Trophoblast cell (in vitro differentiated cells and primary cell): ENCODE results near the gene DHRS3.

Source experiments
- DNase-seq, 2 donors: peaks; one replicate each; pipeline ENCODE4 v3.0.0-alpha.2; 2016
- H2AFZ ChIP-seq: 2 replicates; pipeline ENCODE4 v1.6.1; 2013; ENCODE audit warnings: low read length, moderate library complexity, mild to moderate bottlenecking; ENCODE audit not compliant: insufficient read depth, poor library complexity
- H2AK5ac ChIP-seq: 2 replicates; pipeline ENCODE4 v1.6.1; 2013; ENCODE audit warnings: mild to moderate bottlenecking, low read length
- H2BK120ac ChIP-seq: 2 replicates; pipeline ENCODE4 v1.6.1; 2013; ENCODE audit warnings: low read length, mild to moderate bottlenecking, moderate library complexity; ENCODE audit not compliant: insufficient read depth, poor library complexity
- H2BK12ac ChIP-seq: 2 replicates; pipeline ENCODE4 v1.6.1; 2013; ENCODE audit warnings: mild to moderate bottlenecking, low read length, moderate library complexity
- H2BK5ac ChIP-seq: 2 replicates; pipeline ENCODE4 v1.6.1; 2013; ENCODE audit warnings: low read length, low read depth, moderate library complexity, mild to moderate bottlenecking; ENCODE audit not compliant: poor library complexity
- H3K14ac ChIP-seq: 2 replicates; pipeline ENCODE4 v1.6.1; 2013; ENCODE audit warnings: mild to moderate bottlenecking, low read length
- H3K18ac ChIP-seq: 2 replicates; pipeline ENCODE4 v1.6.1; 2013; ENCODE audit warnings: mild to moderate bottlenecking, low read length
- H3K23ac ChIP-seq: 2 replicates; pipeline ENCODE4 v1.6.1; 2013; ENCODE audit warnings: low read length
- H3K27ac ChIP-seq: 2 replicates; pipeline ENCODE4 v1.5.1; 2013; ENCODE audit warnings: low read depth, mild to moderate bottlenecking, inconsistent platforms, low read length, moderate library complexity
- H3K27me3 ChIP-seq: 2 replicates; pipeline ENCODE4 v1.6.1; 2013; ENCODE audit warnings: inconsistent platforms, mild to moderate bottlenecking, low read length, moderate library complexity; ENCODE audit not compliant: insufficient read depth
- H3K36me3 ChIP-seq, 2 experiments: 1 replicate in 1 of 2; 2 replicates in 1 of 2; pipeline ENCODE4 v1.6.1; 2013; ENCODE audit warnings: low read length in 2 of 2, mild to moderate bottlenecking in 2 of 2, moderate library complexity in 1 of 2; ENCODE audit not compliant: insufficient read depth in 2 of 2, control insufficient read depth in 1 of 2
- H3K4ac ChIP-seq: 2 replicates; pipeline ENCODE4 v1.6.1; 2013; ENCODE audit warnings: low read depth, mild to moderate bottlenecking, low read length, moderate library complexity
- H3K4me1 ChIP-seq, 2 experiments: 1 replicate in 1 of 2; 2 replicates in 1 of 2; pipeline ENCODE4 v1.6.1; 2013; ENCODE audit warnings: low read length in 2 of 2, mild to moderate bottlenecking in 2 of 2, moderate library complexity in 1 of 2; ENCODE audit not compliant: insufficient read depth in 2 of 2, control insufficient read depth in 1 of 2
- H3K4me2 ChIP-seq: 2 replicates; pipeline ENCODE4 v1.6.1; 2013; ENCODE audit warnings: inconsistent platforms, mild to moderate bottlenecking, low read length, moderate library complexity
- H3K4me3 ChIP-seq: 2 replicates; pipeline ENCODE4 v1.5.1; 2013; ENCODE audit warnings: mild to moderate bottlenecking, low read depth, low read length, inconsistent platforms
- H3K79me1 ChIP-seq: one replicate; pipeline ENCODE4 v1.6.1; 2013; ENCODE audit warnings: low read length
- H3K79me2 ChIP-seq: 2 replicates; pipeline ENCODE4 v1.6.1; 2013; ENCODE audit warnings: low read length, mild to moderate bottlenecking; ENCODE audit not compliant: control insufficient read depth, insufficient read depth, poor library complexity
- H3K9ac ChIP-seq: 2 replicates; pipeline ENCODE4 v1.6.1; 2013; ENCODE audit warnings: mild to moderate bottlenecking, low read length
- H3K9me3 ChIP-seq: 2 replicates; pipeline ENCODE4 v1.6.1; 2013; ENCODE audit warnings: low read depth, mild to moderate bottlenecking, control low read depth, inconsistent platforms, low read length; ENCODE audit not compliant: insufficient read depth
- H4K12ac ChIP-seq: 2 replicates; pipeline ENCODE4 v1.6.1; 2013; ENCODE audit warnings: low read depth, mild to moderate bottlenecking, low read length, moderate library complexity
- H4K8ac ChIP-seq: 2 replicates; pipeline ENCODE4 v1.6.1; 2013; ENCODE audit warnings: low read depth, mild to moderate bottlenecking, low read length, moderate library complexity
- H4K91ac ChIP-seq: one replicate; pipeline ENCODE4 v1.6.1; 2013; ENCODE audit warnings: low read depth, mild to moderate bottlenecking, low read length, moderate library complexity
- WGBS: extraction: QIAGEN DNeasy Blood & Tissue Kit; methylation state at CpG from one replicate; pipeline ENCODE4 v1.1.7; 2013; ENCODE audit warnings: missing lambda C conversion rate; ENCODE audit not compliant: insufficient read length, insufficient coverage; ENCODE audit errors: extremely low coverage; 5-methylcytosine and 5-hydroxymethylcytosine counted together

DHRS3 gene

DNA sequence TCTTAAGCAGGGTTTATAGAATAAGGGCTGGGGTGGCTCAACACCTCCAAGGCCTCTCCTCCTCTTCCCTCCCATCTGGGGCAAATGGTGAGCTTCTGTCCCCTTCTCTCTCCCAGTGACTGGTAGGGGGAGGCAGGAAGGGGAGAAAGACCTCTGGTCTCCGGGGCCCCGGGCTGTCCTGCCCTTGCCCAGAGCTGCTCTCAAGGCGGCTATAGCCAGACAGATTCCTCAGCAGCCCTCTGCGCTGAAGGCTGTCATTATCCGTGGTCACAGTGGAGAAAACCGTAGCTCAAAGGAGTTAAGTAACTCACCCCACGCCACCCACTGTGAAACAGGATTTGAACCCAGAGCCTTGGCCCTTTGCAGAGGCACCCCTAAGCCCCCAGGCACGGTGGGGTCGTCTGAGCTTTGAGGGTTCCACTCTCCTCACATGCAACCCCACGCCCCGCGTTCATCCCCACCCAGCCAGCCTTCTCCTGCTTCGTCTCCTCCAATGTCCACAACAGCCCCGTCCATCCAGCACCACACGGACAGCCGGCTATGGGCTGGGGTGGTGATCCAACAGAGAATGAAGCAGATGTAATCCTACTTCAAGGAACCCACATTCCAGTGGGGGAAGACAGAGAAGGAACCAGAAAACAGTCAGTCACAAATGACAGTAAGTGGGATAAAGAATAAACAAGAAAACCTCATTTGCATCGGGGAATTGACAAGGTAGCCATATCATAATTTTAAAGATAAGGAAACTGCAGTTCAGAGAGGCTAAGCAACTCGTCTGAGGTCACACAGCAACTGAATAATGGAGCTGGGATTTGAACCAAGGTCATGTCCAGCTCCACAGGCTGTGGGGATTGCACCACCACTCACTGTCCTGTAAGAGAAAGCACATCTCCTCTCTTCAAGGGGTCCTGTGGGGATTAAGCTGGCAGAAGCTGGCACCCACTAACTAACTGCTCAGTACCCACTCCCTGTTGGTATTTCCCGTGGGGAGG is 31.8 kb downstream of the DHRS3 start:
- no peak overlapping the region for H2AK5ac ChIP-seq
- H3K27me3 ChIP-seq = no peaks in the 10 kb centered on the region
- H3K79me2 ChIP-seq = no peaks in the 10 kb centered on the region
- H4K12ac ChIP-seq = no peak overlapping the region
- H4K8ac ChIP-seq = no peak overlapping the region
- no peaks in the 10 kb centered on the region for H3K36me3 ChIP-seq
- H2AFZ ChIP-seq = no peak overlapping the region
- no CpG with 5 or more reads among the region's 19 CpGs for WGBS
- no peak overlapping the region for H4K91ac ChIP-seq
- no peak for DNase-seq
- H3K9me3 ChIP-seq = no peaks in the 10 kb centered on the region
- H2BK120ac ChIP-seq = no peak overlapping the region
- H3K4me1 ChIP-seq = peaks cover 3% of the 10 kb centered on the region in 2 experiments
- no peak overlapping the region for H3K27ac ChIP-seq
- H3K18ac ChIP-seq = no peak overlapping the region
- H3K23ac ChIP-seq = no peak overlapping the region
- H3K4me3 ChIP-seq = no peak overlapping the region
- H2BK5ac ChIP-seq = no peak overlapping the region
- no peak overlapping the region for H3K4me2 ChIP-seq
- H3K4ac ChIP-seq = no peak overlapping the region
- no peaks in the 10 kb centered on the region for H3K79me1 ChIP-seq
- no peak overlapping the region for H3K14ac ChIP-seq
- no peak overlapping the region for H2BK12ac ChIP-seq
- no peak overlapping the region for H3K9ac ChIP-seq

DNA sequence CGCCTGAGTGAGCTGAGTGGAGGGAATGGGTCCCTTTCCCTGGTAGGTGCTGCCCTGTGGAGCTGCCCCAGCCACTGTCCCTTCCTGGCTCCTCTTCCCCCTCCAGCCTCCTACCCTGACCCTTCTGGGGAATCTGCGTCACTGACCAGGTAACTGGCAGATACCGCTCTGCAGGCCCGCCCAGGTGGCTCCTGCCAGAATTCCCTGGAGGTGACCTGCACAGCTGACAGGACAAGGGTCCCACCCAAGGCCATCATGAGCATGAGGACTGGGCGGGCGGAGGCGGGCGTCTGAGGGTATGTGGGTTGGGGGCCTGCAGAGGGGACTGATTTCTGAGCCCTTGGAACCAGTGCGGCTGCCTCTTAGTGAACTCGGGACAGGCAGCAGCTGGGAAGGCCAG is 32.5 kb downstream of the DHRS3 start:
- Histone ChIP-seq H3K9me3 (no peaks in the 10 kb centered on the region), H4K12ac (no peak overlapping the region), H3K4me2 (no peak overlapping the region), H3K9ac (no peak overlapping the region), H3K4me1 (peaks cover 0 to 3% of the 10 kb centered on the region in 2 experiments), H3K18ac (no peak overlapping the region), H4K91ac (no peak overlapping the region), H3K4ac (no peak overlapping the region), H3K14ac (no peak overlapping the region), H3K4me3 (no peak overlapping the region), H2AFZ (no peak overlapping the region), H3K79me2 (no peaks in the 10 kb centered on the region), H3K27ac (no peak overlapping the region), H2BK12ac (peak overlapping the region; percentile 8), H2BK5ac (no peak overlapping the region), H3K79me1 (no peaks in the 10 kb centered on the region), H3K23ac (no peak overlapping the region), H2AK5ac (no peak overlapping the region), H3K36me3 (no peaks in the 10 kb centered on the region), H2BK120ac (no peak overlapping the region), H4K8ac (no peak overlapping the region), H3K27me3 (no peaks in the 10 kb centered on the region)
- DNase-seq = peak in 1 of 2 donors; percentile 30
- WGBS = no CpG with 5 or more reads among the region's 10 CpGs

DNA sequence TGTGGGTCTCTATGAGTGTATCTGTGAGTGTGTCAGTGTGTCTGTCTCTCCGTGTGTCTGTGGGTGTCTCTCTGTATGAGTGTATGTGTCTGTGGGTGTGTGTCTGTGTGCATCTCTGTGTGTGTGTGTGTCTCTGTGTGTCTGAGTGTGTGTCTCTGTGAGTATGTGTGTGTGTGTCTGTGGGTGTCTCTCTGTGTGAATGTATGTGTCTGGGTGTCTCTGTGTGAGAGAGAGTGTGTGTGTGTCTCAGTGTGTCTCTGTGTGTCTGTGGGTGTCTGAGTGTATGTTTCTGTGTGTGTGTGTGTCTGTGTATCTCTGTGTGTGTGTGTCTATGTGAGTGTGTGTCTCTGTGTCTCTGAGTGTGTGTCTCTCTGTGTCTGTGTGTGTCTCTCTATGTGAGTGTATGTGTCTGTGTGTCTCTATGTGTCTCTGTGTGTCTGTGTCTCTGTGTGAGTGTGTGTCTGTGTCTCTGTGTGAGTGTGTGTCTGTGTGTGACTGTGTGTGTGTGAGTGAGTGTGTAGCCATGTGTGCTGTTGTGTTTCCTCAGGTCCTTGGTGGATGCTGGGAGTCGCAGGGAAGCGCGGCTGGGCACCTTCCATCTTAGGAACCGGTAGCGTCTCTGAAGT is 33.0 kb downstream of the DHRS3 start:
- H3K23ac ChIP-seq = peak overlapping the region; percentile 11
- no CpG with 5 or more reads among the region's 6 CpGs for WGBS
- no peak overlapping the region for H3K9ac ChIP-seq
- DNase-seq = no peak
- H3K27ac ChIP-seq = no peak overlapping the region
- no peak overlapping the region for H2BK120ac ChIP-seq
- H3K79me1 ChIP-seq = no peaks in the 10 kb centered on the region
- no peak overlapping the region for H4K91ac ChIP-seq
- no peak overlapping the region for H3K18ac ChIP-seq
- H2BK5ac ChIP-seq = no peak overlapping the region
- H3K4me2 ChIP-seq = no peak overlapping the region
- no peak overlapping the region for H3K4ac ChIP-seq
- H4K8ac ChIP-seq = no peak overlapping the region
- no peaks in the 10 kb centered on the region for H3K36me3 ChIP-seq
- no peak overlapping the region for H3K14ac ChIP-seq
- peaks cover 0 to 3% of the 10 kb centered on the region in 2 experiments for H3K4me1 ChIP-seq
- no peak overlapping the region for H2AFZ ChIP-seq
- H4K12ac ChIP-seq = no peak overlapping the region
- H2AK5ac ChIP-seq = peak overlapping the region; percentile 17
- no peaks in the 10 kb centered on the region for H3K79me2 ChIP-seq
- no peak overlapping the region for H3K4me3 ChIP-seq
- H3K9me3 ChIP-seq = no peaks in the 10 kb centered on the region
- peak overlapping the region; percentile 8 for H2BK12ac ChIP-seq
- H3K27me3 ChIP-seq = no peaks in the 10 kb centered on the region

DNA sequence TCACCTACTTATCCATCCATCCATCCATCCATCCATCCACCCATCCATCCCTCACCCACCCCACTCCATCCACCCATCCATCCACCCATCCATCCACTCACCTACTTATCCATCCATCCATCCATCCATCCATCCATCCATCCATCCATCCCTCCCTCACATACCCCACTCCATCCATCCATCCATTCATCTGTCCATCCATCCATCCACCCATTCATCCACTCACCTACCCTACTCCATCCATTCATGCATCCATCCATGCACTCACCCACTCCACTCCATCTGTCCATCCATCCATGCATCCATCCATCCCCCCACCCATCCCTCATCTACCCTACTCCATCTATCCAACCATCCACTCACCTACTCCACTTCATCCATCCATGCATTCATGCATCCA is 34.5 kb downstream of the DHRS3 start:
- H2AK5ac ChIP-seq = no peak overlapping the region
- no peak overlapping the region for H3K27ac ChIP-seq
- H2BK12ac ChIP-seq = no peak overlapping the region
- no peak overlapping the region for H3K18ac ChIP-seq
- no peak for DNase-seq
- no peak overlapping the region for H2BK5ac ChIP-seq
- no peak overlapping the region for H4K12ac ChIP-seq
- H3K9ac ChIP-seq = no peak overlapping the region
- no peak overlapping the region for H2AFZ ChIP-seq
- H3K79me2 ChIP-seq = no peaks in the 10 kb centered on the region
- H3K9me3 ChIP-seq = no peaks in the 10 kb centered on the region
- H3K27me3 ChIP-seq = no peaks in the 10 kb centered on the region
- H3K4ac ChIP-seq = no peak overlapping the region
- H3K4me3 ChIP-seq = peak overlapping the region; percentile 18
- H3K23ac ChIP-seq = no peak overlapping the region
- no peak overlapping the region for H3K4me2 ChIP-seq
- H3K79me1 ChIP-seq = no peaks in the 10 kb centered on the region
- no peak overlapping the region for H2BK120ac ChIP-seq
- H3K36me3 ChIP-seq = peaks cover 0 to 2% of the 10 kb centered on the region in 2 experiments
- no peak overlapping the region for H3K14ac ChIP-seq
- no peak overlapping the region for H4K8ac ChIP-seq
- H3K4me1 ChIP-seq = peaks cover 0 to 3% of the 10 kb centered on the region in 2 experiments
- no peak overlapping the region for H4K91ac ChIP-seq
